ENCODE data around the gene MPHOSPH9.

GRCh38 chr12:123232472-123232806 is 502 bp downstream of the MPHOSPH9 start:
- no peak for TF ChIP-seq POLR2AphosphoS5 (IDR thresholded peaks at IDR 0.05)
- no peak for TF ChIP-seq CTCF (IDR thresholded peaks at IDR 0.05 in 8 of 11, conservative IDR thresholded peaks at IDR 0.05 in 3 of 11)

Measured in spleen (tissue), 7 donors.